GM19025 (cell line): ENCODE measurements around the gene DLGAP3.
"Not testable (repeated sequence)": the region's sequence is repeated elsewhere in the genome, so short reads cannot be mapped to it uniquely, and the experiment has no call there.

Source experiments
- ATAC-seq: cut with Tn5 transposase; IDR thresholded peaks from one replicate; pipeline ENCODE4 v1.9.1; 2021; ENCODE audit warnings: mild to moderate bottlenecking, low read depth, moderate library complexity; ENCODE audit not compliant: unreplicated experiment

Gene DLGAP3

DNA sequence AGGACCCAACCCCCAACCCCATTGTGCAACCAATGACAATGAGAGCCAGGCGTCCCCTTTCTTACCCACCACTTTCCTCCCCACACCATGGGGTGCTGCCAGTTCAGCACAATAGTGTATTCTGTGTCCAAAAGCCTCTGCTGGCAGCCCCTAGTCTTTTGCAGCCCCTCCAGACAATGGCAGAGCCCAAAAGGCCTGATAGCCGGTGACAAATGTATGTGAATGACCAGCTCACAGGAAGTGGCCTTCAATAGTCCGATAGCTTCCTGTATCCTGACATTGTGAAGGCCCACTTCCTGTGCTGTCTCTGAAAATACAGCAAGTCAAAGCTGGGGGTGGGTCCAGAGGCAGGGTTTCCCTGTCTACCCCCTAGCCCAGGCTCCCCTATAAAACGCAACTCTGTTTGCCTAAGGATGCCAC is 86.5 kb downstream of the DLGAP3 start:
- ATAC-seq = no peak

DNA sequence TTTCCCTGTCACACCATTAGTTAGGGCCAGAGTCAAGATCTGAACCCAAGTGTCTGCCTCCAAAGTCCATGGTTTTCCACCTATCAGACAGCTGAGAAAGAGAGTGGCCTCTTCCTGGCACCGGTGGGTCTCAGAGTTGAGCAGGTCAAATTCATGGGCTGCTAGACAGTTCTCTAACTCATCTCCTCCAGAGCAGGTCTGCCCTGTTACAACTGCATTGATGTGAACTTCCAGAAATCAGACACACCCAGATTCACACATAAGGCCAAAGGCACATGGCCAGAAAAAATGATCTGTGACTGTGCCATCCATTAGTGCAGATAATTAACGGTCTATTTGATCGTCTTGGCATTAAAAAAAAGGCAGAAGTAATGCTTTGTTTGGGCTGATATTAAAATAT is 87.4 kb downstream of the DLGAP3 start:
- ATAC-seq = no peak

DNA sequence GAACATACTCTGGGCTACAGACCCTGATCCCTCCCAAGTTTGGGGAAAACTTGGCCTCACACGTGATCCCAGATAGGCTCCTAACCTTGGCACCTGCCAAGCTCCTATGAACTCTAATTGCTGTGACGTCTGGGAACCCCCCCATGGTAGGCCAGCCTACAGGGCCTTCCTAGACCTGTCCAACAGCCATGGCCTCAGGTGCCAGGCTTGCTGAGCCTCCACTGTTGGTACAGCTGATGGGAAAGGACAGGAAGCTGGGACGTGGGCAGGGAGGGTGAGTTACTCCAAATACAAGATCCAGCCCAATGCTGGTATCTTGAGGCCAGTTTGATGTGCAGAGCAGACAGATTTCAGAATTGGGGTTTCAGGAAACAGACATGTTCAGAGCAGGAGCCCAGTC is 89.0 kb downstream of the DLGAP3 start:
- ATAC-seq = no peak

DNA sequence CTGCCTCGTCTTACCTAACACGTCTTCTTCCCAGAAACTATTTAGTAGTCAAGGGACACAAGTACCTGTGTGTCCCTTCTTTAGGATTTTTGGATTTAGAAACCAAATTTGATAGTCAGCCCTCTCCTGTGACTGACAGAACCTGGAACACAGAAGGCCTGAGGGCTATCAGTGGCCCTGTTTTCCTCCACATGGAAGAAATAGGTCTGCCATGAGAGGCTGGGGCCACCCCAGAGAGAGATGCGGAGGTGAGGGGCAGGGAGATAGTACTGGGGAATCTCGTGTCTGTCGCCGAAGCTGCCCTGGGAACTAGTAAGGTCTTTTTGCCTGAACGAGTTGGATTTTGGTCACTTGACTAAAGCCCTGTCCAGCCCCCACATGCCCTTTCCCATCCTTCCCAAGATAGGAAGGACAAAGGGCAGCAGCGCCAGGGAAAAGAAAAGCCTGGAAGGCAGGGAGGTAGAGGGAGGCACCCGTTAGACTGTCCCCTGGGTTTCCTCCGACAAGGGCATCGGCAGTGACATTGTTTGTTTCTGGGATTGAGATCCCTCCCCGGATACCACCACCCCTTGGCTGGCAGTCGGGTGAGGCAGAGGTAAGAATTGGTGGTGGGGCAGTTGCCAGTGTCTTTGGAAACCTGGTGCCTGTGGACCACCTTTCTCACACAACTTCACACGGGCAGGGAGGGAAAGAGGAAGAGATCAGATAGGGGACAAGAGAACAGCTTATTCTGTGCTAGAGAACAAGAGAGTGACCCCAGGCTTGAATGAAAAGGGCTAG is 89.7 kb downstream of the DLGAP3 start:
- no peak for ATAC-seq

DNA sequence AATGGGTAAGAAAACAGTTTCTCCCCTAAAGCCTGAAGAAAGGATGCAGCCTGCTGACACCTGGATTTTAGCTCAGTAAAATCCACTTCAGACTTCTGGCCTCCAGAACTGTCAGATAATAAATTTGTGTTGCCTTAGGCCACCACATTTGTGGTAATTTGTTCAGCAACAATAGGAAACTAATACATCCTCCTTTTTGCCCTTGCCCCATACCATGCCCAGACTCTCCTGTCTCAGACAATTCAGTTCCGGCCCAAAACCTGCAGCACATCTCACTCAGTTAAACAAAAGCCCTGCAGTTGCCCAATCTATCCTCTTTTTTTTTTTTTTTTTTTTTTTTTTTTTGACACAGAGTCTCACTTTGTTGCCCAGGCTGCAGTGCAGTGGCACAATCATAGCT is 95.7 kb downstream of the DLGAP3 start:
- no peak for ATAC-seq

DNA sequence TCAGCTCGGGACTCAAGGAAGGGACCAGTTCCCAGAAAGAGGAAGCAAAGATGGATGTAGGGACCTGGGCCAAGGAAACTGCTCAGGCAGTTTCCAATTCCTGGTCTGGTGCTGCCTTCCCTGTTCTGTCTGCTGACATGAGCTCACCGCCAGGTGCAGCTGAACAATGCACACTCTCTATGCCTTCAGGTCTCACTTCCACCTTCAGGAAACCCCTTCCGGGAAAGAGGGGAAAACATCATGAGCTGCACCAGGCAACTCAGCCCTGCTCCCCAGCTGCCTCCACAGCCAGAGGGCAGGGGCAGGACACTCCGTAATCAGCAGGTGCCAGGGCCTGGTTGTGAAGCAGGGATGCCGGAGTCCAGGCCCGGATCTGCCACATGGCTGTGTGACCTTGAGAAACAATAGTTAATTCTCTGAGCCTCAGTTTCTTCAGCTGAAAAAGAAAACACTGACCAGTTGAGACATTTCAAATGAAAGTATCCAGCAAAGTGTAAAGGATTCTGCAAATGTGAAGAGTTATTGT is 97.7 kb downstream of the DLGAP3 start:
- no peak for ATAC-seq

DNA sequence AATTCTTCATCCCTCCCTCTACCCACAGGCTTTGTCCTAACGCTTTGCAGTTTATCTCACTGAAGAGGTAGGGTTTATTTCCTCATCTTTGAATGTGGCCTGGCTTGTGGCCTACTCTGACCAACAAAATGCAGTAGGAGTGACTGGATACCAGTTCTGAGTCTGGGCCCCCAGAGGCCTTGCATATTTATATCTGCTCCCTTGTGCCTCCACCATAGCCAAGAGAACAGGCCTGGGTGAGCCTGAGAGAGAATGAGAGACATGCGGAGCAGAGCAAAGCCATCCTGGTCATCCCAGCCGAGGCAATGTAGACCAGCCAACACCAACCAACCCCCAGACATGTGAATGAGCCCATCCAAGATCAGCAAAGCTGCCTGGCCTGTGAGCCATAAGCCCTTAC is 100.2 kb downstream of the DLGAP3 start:
- no peak for ATAC-seq

DNA sequence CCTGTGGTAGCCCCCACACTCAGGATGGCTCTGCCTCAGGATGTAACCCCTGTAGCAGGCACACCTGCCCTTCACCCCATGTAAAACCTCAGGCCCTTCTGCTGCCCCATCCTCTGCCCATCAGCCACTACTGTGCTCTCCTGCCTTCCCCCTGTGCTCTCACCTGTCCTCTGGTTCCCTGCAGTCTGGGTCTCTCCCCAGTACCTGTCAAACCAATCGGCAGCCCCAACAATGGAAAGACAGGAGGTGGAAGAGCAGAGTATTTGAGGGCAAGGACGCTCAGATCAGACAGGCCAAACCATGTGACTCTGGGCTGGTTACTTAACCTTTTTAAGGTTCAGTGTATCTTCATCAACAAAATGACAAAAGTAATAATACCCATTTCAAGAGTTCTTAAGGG is 100.8 kb downstream of the DLGAP3 start:
- no peak for ATAC-seq

DNA sequence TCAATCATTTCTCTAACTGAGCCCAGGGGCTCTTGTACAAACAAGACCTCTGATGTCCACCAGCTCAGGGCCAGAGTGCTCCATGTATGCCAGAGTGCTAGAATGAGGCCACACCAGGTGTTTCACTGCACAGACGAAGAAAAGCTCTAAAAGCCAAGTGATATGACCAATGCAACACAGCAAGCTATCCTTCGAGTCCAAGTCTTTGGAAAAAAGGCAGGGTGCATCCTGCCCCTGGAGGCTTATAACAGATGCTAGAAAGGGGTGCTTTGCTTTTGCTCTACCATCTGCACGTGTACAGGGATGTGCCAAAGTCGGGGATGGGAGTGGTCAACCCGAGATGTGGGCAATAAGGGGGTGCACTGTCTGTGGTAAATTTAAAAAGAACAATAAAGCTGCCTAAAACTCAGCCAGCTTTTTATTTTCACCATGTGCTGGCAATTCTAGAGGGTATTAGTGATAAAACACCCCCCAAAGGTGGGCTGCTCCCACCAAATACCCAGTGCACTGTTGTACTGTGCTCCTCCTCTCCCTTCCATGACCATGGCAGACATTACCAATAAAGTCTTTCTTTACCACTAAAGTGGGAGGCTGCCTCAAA is 102.0 kb downstream of the DLGAP3 start:
- ATAC-seq = no peak

DNA sequence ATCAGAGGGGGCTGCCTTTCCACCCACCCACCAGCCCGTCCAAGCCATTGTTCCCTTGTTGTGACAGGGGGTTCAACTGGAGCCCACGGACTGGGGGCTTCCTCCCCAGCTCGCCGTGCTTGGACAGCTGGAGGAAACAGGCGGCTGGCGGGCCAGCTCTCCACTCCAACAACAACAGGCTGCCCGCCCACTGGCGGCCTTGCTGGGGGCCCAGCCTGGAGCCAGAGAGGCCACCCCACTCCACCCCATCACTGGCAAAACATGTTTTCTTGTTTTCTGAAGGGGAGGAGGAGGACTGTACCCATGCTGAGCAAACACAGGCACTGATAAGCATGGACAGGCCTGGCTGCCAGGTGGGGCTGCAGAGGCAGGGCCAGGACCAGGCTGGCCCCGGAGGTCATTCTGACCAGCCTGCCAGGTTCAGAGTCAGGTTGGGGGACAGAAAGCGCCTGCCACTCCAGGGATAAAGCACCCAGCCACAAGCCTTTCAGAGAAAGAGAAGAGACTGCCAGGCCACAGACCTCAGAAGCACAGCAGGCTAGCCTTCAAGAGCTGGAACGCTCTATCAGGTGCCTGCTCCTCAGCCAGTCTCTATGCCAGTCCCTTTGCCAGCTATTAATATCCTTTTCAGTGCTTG is 103.9 kb downstream of the DLGAP3 start:
- no peak for ATAC-seq

DNA sequence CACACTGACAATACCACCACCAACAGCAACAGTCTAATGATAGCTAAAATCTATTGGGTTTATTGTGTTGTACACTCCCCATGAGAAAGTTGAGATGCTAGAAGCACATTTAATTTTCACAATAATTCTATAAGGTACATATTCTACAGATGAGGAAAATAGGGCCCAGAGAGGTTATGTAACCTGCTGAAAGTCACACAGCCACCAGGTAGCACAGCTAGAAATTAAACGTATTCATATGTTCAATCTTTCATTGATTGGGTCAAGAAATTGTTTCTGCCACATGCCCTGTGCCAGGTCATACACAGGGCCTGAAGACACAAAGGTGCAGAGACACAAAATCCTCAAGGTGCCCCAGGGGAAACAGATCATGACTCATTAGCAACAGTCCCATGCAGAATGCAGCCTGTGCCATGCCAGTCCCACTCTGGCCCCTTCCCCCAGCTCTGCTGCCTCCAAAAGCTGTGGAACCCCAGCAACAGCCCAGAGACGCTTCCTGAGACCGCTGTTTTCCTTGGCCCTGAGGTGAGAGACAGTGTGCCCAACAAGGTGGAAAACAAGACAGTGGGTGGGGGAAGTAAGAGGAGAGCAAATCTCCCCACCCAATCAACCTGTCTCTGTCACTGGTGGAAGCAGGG is 104.5 kb downstream of the DLGAP3 start:
- no peak for ATAC-seq

DNA sequence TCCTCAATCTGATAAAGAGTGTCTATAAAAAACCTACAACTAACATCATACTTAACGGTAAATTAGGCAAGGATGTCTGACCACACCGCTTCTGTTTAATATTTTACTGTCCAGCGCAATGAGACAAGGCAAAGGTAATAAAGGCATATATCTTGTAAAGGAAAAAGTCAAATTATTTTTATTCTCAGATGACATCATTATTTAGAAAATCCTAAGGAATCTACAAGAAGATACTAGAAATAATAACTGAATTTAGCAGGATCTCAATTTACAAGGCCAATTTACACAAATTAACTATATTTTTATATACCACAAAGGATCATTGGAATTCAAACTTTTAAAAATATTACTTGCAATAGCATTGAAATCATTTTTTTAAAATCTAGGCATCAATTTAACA is 107.2 kb downstream of the DLGAP3 start:
- no peak for ATAC-seq

DNA sequence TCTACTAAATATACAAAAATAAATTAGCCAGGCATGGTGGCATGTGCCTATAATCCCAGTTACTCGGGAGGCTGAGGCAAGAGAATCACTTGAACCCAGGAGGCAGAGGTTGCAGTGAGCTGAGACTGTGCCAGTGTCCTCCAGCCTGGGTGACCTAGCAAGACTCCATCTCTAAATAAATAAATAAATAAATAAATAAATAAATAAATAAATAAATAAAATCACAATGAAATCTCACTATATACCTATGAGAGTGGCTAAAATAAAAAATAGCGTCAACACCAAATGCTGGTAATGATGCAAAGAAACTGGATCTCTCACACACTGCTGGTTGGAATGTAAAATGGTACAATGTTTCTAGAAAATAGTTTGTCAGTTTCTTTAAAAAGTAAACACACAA is 110.6 kb downstream of the DLGAP3 start:
- not testable (repeated sequence) for ATAC-seq

DNA sequence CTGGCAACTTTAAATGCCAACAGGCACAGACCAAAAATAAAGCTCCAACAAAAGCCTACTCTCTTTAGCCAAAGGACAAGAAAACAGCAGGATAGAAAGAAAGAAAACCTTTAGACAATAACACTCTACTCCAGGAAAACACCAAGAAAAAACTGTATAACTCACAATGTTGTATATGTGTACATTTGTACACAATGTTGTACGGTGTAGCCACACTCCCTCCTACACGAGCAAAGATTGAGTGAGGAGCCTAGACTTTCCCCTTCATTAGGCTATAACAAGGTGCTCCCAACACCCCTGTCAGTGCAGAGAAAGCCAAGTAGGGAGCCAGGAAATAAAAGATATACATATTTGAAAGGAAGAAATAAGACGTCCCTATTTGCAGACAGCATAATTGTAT is 112.7 kb downstream of the DLGAP3 start:
- ATAC-seq = no peak

DNA sequence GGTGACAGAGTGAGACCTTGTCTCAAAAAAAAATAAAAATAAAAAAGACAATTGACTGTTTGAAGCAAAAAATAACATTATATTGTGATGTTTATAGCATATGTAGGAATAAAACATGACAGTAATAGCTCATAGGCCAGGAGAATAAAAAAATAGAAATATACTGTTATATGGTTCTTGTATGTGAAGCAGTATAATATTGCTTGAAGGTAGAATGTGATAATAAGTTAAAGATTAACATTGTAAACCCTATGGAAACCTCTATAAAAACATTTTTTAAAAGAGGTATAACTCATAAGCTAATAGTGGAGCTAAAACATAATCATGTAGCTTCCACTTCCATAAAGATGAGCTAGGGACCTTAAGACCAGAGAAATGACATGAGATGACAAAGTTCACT is 113.1 kb downstream of the DLGAP3 start:
- ATAC-seq = no peak
